ENCODE measurements around the gene FAM13A. TPM values are rescaled to one million over a fixed set of nuclear protein-coding genes. Genes with fewer than 3 reads are reported as not detected.

Gene FAM13A
- total RNA-seq, 2 donors from 2014 or later = 27.2 to 107 TPM

- WGBS = 98% methylated on average over 1 of the region's 1 CpG
Observed at GRCh38 chr4:89099471-89099870, 42.5 kb upstream of the FAM13A start.

GRCh38 chr4:89099034-89099433, 42.0 kb upstream of the FAM13A start:
- WGBS = 85% methylated on average over 2 of the region's 2 CpGs
- Histone ChIP-seq H3K9me3 (no peaks in the 10 kb centered on the region), H3K4me3 (no peak overlapping the region), H3K36me3 (no peaks in the 10 kb centered on the region), H3K4me1 (replicated peaks) (no peaks in the 10 kb centered on the region), H3K27me3 (replicated peaks; ENCODE audit: insufficient read depth) (no peaks in the 10 kb centered on the region), H3K27ac (no peak overlapping the region)
- intact Hi-C loops (cut with DNase I) = no loop called here
- no peak for DNase-seq (ENCODE audit: low spot score)
- TF ChIP-seq POLR2AphosphoS5 (IDR thresholded peaks at IDR 0.05) (no peak), CTCF (IDR thresholded peaks at IDR 0.05) (no peak), POLR2A (IDR thresholded peaks at IDR 0.05) (no peak)

More at GRCh38 chr4:89099471-89099870, 42.5 kb upstream of the FAM13A start:
- no peaks in the 10 kb centered on the region for H3K9me3 ChIP-seq
- no peaks in the 10 kb centered on the region for H3K4me1 ChIP-seq (replicated peaks)
- TF ChIP-seq POLR2A (IDR thresholded peaks at IDR 0.05) (no peak), POLR2AphosphoS5 (IDR thresholded peaks at IDR 0.05) (no peak), CTCF (IDR thresholded peaks at IDR 0.05) (no peak)
- H3K27ac ChIP-seq = no peak overlapping the region
- H3K4me3 ChIP-seq = no peak overlapping the region
- intact Hi-C loops (cut with DNase I) = no loop called here
- no peaks in the 10 kb centered on the region for H3K36me3 ChIP-seq
- H3K27me3 ChIP-seq (replicated peaks; ENCODE audit: insufficient read depth) = no peaks in the 10 kb centered on the region
- DNase-seq (ENCODE audit: low spot score) = no peak

GRCh38 chr4:89078300-89078699, 21.3 kb upstream of the FAM13A start:
- no peak for TF ChIP-seq POLR2A (IDR thresholded peaks at IDR 0.05)
- no peak for TF ChIP-seq POLR2AphosphoS5 (IDR thresholded peaks at IDR 0.05)
- no peak for TF ChIP-seq CTCF (IDR thresholded peaks at IDR 0.05)
- no peaks in the 10 kb centered on the region for H3K27me3 ChIP-seq (replicated peaks; ENCODE audit: insufficient read depth)
- no peaks in the 10 kb centered on the region for H3K9me3 ChIP-seq
- H3K27ac ChIP-seq = no peak overlapping the region
- H3K4me1 ChIP-seq (replicated peaks) = no peaks in the 10 kb centered on the region
- no peak for DNase-seq (ENCODE audit: low spot score)
- intact Hi-C loops (cut with DNase I) = no loop called here
- H3K4me3 ChIP-seq = no peak overlapping the region
- 87% methylated on average over 1 of the region's 1 CpG for WGBS
- H3K36me3 ChIP-seq = no peaks in the 10 kb centered on the region

- Histone ChIP-seq H3K36me3 (no peaks in the 10 kb centered on the region), H3K27me3 (replicated peaks; ENCODE audit: insufficient read depth) (no peaks in the 10 kb centered on the region), H3K27ac (no peak overlapping the region), H3K4me1 (replicated peaks) (no peaks in the 10 kb centered on the region), H3K4me3 (no peak overlapping the region), H3K9me3 (no peaks in the 10 kb centered on the region)
- intact Hi-C loops (cut with DNase I) = no loop called here
- no peak for DNase-seq (ENCODE audit: low spot score)
- TF ChIP-seq POLR2AphosphoS5 (IDR thresholded peaks at IDR 0.05) (no peak), POLR2A (IDR thresholded peaks at IDR 0.05) (no peak), CTCF (IDR thresholded peaks at IDR 0.05) (no peak)
Observed at GRCh38 chr4:89077761-89078160, 20.8 kb upstream of the FAM13A start.

GRCh38 chr4:89072921-89073320, 15.9 kb upstream of the FAM13A start:
- intact Hi-C loops (cut with DNase I) = no loop called here
- no peak overlapping the region for H3K27ac ChIP-seq
- DNase-seq (ENCODE audit: low spot score) = no peak
- no peaks in the 10 kb centered on the region for H3K36me3 ChIP-seq
- no peaks in the 10 kb centered on the region for H3K9me3 ChIP-seq
- no peaks in the 10 kb centered on the region for H3K4me1 ChIP-seq (replicated peaks)
- H3K27me3 ChIP-seq (replicated peaks; ENCODE audit: insufficient read depth) = no peaks in the 10 kb centered on the region
- no peak overlapping the region for H3K4me3 ChIP-seq
- TF ChIP-seq CTCF (IDR thresholded peaks at IDR 0.05) = no peak
- TF ChIP-seq POLR2AphosphoS5 (IDR thresholded peaks at IDR 0.05) = no peak
- WGBS = 100% methylated on average over 1 of the region's 1 CpG

Data from prostate gland (tissue), 2 donors.